ENCODE data around the gene ZNF222. TPM values are rescaled to one million over a fixed set of nuclear protein-coding genes. Genes with fewer than 3 reads are reported as not detected.

Gene ZNF222
- total RNA-seq, 4 donors from 2014 or later: 3.3 to 7.0 (median 5.0) TPM

DNA sequence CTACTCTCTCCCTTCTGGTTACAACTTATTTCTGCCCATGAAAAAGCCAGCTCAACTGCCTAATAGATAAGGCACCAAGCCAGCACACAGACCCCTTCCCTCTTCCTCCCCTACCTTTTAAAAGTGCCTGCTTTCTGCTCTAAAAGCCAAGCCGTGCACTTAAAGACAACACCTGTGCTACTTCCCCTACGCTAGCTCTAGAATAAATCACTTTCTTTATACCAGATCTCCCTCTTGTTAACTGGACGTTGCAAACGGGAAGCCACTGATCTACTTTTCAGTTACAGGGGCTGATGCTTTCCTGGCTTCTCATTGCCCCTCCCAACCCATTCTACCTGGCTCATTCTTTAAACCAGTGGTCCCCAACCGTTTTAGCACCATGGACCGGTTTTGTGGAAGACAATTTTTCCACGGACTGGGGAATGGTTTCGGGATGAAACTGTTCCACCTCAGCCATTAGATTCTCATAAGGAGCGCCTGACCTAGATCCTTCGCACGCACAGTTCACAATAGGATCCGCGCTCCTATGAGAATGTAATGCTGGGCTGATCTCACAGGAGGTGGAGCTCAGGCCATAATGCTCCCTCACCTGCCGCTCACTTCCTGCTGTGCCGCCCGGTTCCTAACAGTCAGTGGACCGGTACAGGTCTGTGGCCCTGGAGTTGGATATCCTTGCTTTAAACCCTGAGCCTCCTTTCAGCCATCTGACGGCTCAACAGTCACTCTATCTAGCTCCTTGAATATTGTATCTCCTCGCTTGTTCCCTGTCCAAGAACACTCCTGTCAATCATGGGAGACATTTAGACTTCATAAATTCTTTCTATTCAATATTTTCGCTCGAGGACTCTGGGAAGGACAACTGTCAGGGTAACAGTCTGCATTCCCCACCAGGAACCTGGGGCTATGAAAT is 25.8 kb downstream of the ZNF222 start:
- no peaks in the 10 kb centered on the region for H3K9me3 ChIP-seq
- DNase-seq: peak; percentile 33
- WGBS, 2 donors: 11 to 13% methylated on average over 21 of the region's 21 CpGs
- no peak for TF ChIP-seq POLR2A (IDR thresholded peaks at IDR 0.05)
- TF ChIP-seq, protein P1, sequence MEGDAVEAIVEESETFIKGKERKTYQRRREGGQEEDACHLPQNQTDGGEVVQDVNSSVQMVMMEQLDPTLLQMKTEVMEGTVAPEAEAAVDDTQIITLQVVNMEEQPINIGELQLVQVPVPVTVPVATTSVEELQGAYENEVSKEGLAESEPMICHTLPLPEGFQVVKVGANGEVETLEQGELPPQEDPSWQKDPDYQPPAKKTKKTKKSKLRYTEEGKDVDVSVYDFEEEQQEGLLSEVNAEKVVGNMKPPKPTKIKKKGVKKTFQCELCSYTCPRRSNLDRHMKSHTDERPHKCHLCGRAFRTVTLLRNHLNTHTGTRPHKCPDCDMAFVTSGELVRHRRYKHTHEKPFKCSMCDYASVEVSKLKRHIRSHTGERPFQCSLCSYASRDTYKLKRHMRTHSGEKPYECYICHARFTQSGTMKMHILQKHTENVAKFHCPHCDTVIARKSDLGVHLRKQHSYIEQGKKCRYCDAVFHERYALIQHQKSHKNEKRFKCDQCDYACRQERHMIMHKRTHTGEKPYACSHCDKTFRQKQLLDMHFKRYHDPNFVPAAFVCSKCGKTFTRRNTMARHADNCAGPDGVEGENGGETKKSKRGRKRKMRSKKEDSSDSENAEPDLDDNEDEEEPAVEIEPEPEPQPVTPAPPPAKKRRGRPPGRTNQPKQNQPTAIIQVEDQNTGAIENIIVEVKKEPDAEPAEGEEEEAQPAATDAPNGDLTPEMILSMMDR (IDR thresholded peaks at IDR 0.05): no peak
- intact Hi-C loops (cut with DNase I): no loop called here
- peak overlapping the region in 2 of 3 donors; percentile 5 to 71 for H3K4me3 ChIP-seq (replicated peaks in 1 of 3)
- no peaks in the 10 kb centered on the region for H3K27me3 ChIP-seq
- H3K27ac ChIP-seq: peak overlapping the region in 2 of 3 donors; percentile 26 to 62
- H3K4me1 ChIP-seq: peaks cover 11% of the 10 kb centered on the region in 2 donors
- no peaks in the 10 kb centered on the region for H3K36me3 ChIP-seq

DNA sequence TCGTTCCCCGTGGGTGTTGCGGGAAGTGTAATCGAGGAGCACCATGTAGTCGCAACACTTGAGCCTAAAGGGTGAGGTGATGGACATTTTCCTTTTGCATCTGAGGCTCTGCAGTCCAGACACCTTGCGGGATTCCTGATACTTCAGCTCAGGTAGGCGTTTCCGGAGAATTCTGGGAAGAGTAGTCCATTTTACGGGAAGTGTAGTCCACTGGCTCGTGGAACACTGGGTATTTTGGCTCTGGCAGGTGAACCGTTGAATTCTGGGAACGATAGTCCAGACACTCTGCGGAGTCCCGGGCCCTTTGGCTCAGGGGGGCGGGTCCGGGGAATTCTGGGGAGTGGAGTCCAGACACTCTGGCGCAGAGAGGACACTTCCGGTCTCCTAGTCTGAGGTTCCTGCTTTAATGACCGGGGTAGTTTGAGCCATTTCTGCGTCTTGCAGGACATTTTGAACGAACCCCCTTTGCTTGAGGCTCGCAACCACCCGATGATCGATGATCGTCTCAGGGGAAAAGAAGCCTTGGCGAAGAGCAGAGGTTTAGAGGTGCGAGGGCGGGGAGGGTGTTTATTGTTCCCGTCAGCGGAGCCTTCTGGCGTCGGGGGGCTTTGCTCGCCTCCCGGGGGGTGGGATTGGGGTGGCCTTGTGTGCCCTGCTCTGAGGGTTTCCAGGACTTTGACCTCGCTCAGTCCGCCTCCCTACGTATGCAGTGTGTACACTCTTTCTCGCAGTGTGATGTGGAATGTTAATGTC is 26.6 kb downstream of the ZNF222 start, which contains the start of gene ZNF223:
TSS of gene ZNF223 (plus strand) at position 387 of the 753 bp plus-strand sequence. CDS start 3,141 bp downstream, outside the sequence.
- Histone ChIP-seq H3K36me3 (no peaks in the 10 kb centered on the region), H3K27me3 (no peaks in the 10 kb centered on the region), H3K4me3 (replicated peaks in 1 of 3) (peak within 1 kb of the TSS; percentile 65 to 71 (median 67)), H3K27ac (peak within 1 kb of the TSS in 2 of 3 donors; percentile 41 to 62), H3K4me1 (peaks cover 11% of the 10 kb centered on the region in 2 donors), H3K9me3 (no peaks in the 10 kb centered on the region)
- DNase-seq: peak; percentile 96 to 97
- TF ChIP-seq POLR2A (IDR thresholded peaks at IDR 0.05): peak in 1 of 2 donors; percentile 52
- TF ChIP-seq, protein P1 (IDR thresholded peaks at IDR 0.05): no peak
- WGBS, 2 donors: 1 to 2% methylated on average over 32 to 35 of the region's 38 CpGs
- intact Hi-C loops (cut with DNase I): no loop called here

DNA sequence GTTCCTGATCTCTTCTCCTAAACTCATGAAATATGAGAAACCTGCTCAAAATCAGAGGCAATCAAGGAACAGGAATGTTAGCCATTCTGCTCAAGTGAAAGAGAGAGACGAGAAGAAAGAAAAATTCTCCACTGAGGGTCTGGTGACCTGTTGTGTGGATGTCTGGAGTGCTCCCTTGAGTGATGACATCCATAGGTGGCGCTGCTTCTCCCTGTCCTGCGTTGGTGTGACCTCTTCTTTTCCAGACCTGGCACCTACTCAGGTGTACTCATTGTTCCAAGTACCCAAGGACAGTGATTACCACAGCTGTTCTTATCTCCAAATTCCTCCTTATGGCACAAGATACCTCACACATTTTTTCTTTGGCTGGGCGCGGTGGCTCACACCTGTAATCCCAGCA is 30.7 kb downstream of the ZNF222 start:
- TF ChIP-seq, protein P1 (IDR thresholded peaks at IDR 0.05): no peak
- no peak for TF ChIP-seq POLR2A (IDR thresholded peaks at IDR 0.05)
- Histone ChIP-seq H3K9me3 (no peaks in the 10 kb centered on the region), H3K4me3 (replicated peaks in 1 of 3) (no peak overlapping the region), H3K4me1 (peaks cover 10 to 11% of the 10 kb centered on the region in 2 donors), H3K27ac (no peak overlapping the region), H3K27me3 (no peaks in the 10 kb centered on the region), H3K36me3 (peaks cover 6 to 9% of the 10 kb centered on the region in 2 donors)
- no peak for DNase-seq
- 90 to 97% methylated on average over 5 of the region's 5 CpGs for WGBS, 2 donors
- intact Hi-C loops (cut with DNase I): no loop called here

DNA sequence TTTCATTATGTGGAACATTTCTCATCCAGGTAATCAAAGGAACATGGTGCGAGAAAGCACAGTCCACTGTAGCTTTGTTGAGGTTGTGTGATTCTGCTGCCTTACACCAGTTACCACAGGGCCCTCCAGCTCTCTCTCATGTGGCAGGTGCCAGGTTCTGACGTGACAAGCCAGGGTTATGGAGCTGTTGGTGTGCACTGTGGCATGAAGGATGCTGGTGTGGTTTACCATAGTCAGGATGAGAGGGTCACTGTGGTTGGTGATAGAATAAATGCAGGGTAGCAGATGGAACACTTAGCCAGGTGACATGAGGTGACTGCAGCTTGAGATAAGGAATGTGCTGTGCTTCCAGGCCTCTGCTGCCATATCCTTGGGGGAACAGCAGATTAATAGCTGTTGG is 34.0 kb downstream of the ZNF222 start:
- no peak overlapping the region for H3K27ac ChIP-seq
- H3K27me3 ChIP-seq: no peaks in the 10 kb centered on the region
- no peak for TF ChIP-seq POLR2A (IDR thresholded peaks at IDR 0.05)
- TF ChIP-seq, protein P1 (IDR thresholded peaks at IDR 0.05): no peak
- H3K4me3 ChIP-seq (replicated peaks in 1 of 3): no peak overlapping the region
- H3K36me3 ChIP-seq: peaks cover 28 to 36% of the 10 kb centered on the region in 2 donors
- WGBS, 2 donors: 94 to 95% methylated on average over 2 of the region's 2 CpGs
- DNase-seq: no peak
- no peaks in the 10 kb centered on the region for H3K9me3 ChIP-seq
- intact Hi-C loops (cut with DNase I): no loop called here
- no peaks in the 10 kb centered on the region for H3K4me1 ChIP-seq
